K562 (cell line): Measurements from ENCODE around the gene RGL2. TPM values are rescaled to one million over a fixed set of nuclear protein-coding genes. Genes with fewer than 3 reads are reported as not detected.
"Not testable (repeated sequence)": the region's sequence is repeated elsewhere in the genome, so short reads cannot be mapped to it uniquely, and the experiment has no call there.

Experiments
- ATAC-seq: fragments of 200-7000 bp; cut with Tn5 transposase; 3 replicates; pipeline ENCODE4 v1.9.1; 2020; ENCODE audit warnings: moderate library complexity
- BruUV-seq: library from RNA; stranded (reverse); fragments of 400-500 nt; replicated peaks from 2 replicates; lab custom pipeline; 2021; lab: Mats Ljungman, UMichigan
- CTCF ChIA-PET: fragments of 300-600 bp; formaldehyde crosslinking; extraction: SDS; loops from one replicate; lab custom pipeline; 2021; ENCODE audit warnings: low intra/inter-chr PET ratio; lab: Yijun Ruan, JAX
- POLR2A ChIA-PET: fragments of 300-600, 350-650 bp; sonication (Branson Sonifier 250); formaldehyde crosslinking; extraction: SDS; loops from one replicate; lab custom pipeline; 2021; ENCODE audit warnings: antibody characterized with exemption, inconsistent platforms; lab: Yijun Ruan, JAX
- DNase-seq, 4 experiments: peaks; one replicate each; pipeline versions ENCODE4 v3.0.0 to v3.0.0-alpha.2; 2011 to 2018; ENCODE audit warnings: low spot score in 3 of 4, mixed read lengths in 3 of 4; ENCODE audit errors: extremely low read depth in 1 of 4
- FAIRE-seq: peaks from 2 replicates; lab custom pipeline; 2011; peaks lifted over from hg19 to GRCh38; lab: Jason Lieb, UNC
- H2AFZ ChIP-seq: 2 replicates; pipeline ENCODE4 v1.6.0; 2011; ENCODE audit warnings: low read depth, low read length, control low read depth, inconsistent platforms
- H3K27ac ChIP-seq: fragments of 200-600 bp; 3 replicates; pipeline ENCODE4 v1.8.0; 2011; ENCODE audit warnings: low read depth, mild to moderate bottlenecking, control low read depth, inconsistent platforms, low read length, moderate library complexity, mixed read lengths; ENCODE audit errors: extremely low read depth
- H3K27me3 ChIP-seq, 2 experiments: fragments of 300-600 bp in 1 of 2; 2 replicates in 1 of 2; 3 replicates in 1 of 2; pipeline versions ENCODE4 v1.6.0 to v1.8.0; 2011; ENCODE audit warnings: inconsistent platforms in 2 of 2, low read length in 2 of 2, mild to moderate bottlenecking in 1 of 2, mixed read lengths in 1 of 2, moderate library complexity in 1 of 2; ENCODE audit not compliant: control insufficient read depth in 2 of 2, insufficient read depth in 2 of 2
- H3K36me3 ChIP-seq: fragments of 300-600 bp; 3 replicates; pipeline ENCODE4 v1.8.0; 2011; ENCODE audit warnings: mild to moderate bottlenecking, low read length, inconsistent platforms; ENCODE audit not compliant: control insufficient read depth, insufficient read depth
- H3K4me1 ChIP-seq, 2 experiments: fragments of 200-600 bp in 1 of 2; replicated peaks in 1 of 2; 2 replicates in 1 of 2; 3 replicates in 1 of 2; pipeline versions ENCODE4 v1.5.1 to v1.8.0; 2011; ENCODE audit warnings: inconsistent platforms in 2 of 2, low read length in 2 of 2, mild to moderate bottlenecking in 1 of 2, mixed read lengths in 1 of 2, moderate library complexity in 1 of 2; ENCODE audit not compliant: control insufficient read depth in 2 of 2, insufficient read depth in 2 of 2
- H3K4me2 ChIP-seq: 2 replicates; pipeline ENCODE4 v1.6.1; 2011; ENCODE audit warnings: low read length, control low read depth, inconsistent platforms, mixed read lengths; ENCODE audit not compliant: insufficient read depth
- H3K4me3 ChIP-seq: fragments of 200-600 bp; sonication (generic), shearing (Covaris generic); 2 replicates; pipeline ENCODE4 v1.5.1; 2016; ENCODE audit warnings: control low read depth, inconsistent platforms
- H3K79me2 ChIP-seq: fragments of 200-600 bp; 3 replicates; pipeline ENCODE4 v1.8.0; 2011; ENCODE audit warnings: low read length, inconsistent platforms; ENCODE audit not compliant: control insufficient read depth, insufficient read depth
- H3K9ac ChIP-seq, 2 experiments: 2 replicates each; pipeline versions ENCODE4 v1.6.0 to v1.6.1; 2011; ENCODE audit warnings: low read depth in 2 of 2, low read length in 2 of 2, control low read depth in 1 of 2, inconsistent platforms in 1 of 2, mild to moderate bottlenecking in 1 of 2, mixed read lengths in 1 of 2; ENCODE audit not compliant: insufficient read depth in 1 of 2
- H3K9me1 ChIP-seq: one replicate; pipeline ENCODE4 v1.6.0; 2011; ENCODE audit warnings: inconsistent platforms, mild to moderate bottlenecking, low read length, moderate library complexity; ENCODE audit not compliant: control insufficient read depth, insufficient read depth
- H3K9me3 ChIP-seq: replicated peaks from 2 replicates; pipeline ENCODE4 v1.5.1; 2011; ENCODE audit warnings: low read depth, low read length, inconsistent platforms; ENCODE audit not compliant: control insufficient read depth, insufficient read depth
- H4K20me1 ChIP-seq: replicated peaks from 2 replicates; pipeline ENCODE4 v1.6.1; 2011; ENCODE audit warnings: low read length, inconsistent platforms, mixed read lengths; ENCODE audit not compliant: control insufficient read depth, insufficient read depth
- C11orf30 ChIP-seq: fragments of 450-650 bp; IDR thresholded peaks from 2 replicates; pipeline ENCODE4 v1.6.1; 2016; ENCODE audit warnings: low read depth, mild to moderate bottlenecking
- MAFG ChIP-seq: fragments of 450-650 bp; conservative IDR thresholded peaks from 2 replicates; pipeline ENCODE4 v1.6.1; 2016; ENCODE audit warnings: missing genetic modification characterization, missing compliant biosample characterization
- MAFK ChIP-seq: IDR thresholded peaks from 2 replicates; pipeline ENCODE4 v1.6.1; 2011; ENCODE audit warnings: low read length, improper control_type of control experiment
- RBFOX2 ChIP-seq: fragments of 200-400 bp; formaldehyde crosslinking; IDR thresholded peaks from 2 replicates; pipeline ENCODE4 v1.6.1; 2017; ENCODE audit warnings: low read depth, mild to moderate bottlenecking, low read length, moderate library complexity
- RFX7 ChIP-seq: fragments of 250-450 bp; sonication (Bioruptor Pico); IDR thresholded peaks from 2 replicates; pipeline ENCODE4 v1.5.1; 2021; ENCODE audit warnings: mild to moderate bottlenecking
- ZNF316 ChIP-seq: fragments of 450-650 bp; IDR thresholded peaks from 2 replicates; pipeline ENCODE4 v1.6.1; 2016
- WGBS: fragments of 100-300 bp; shearing (Covaris generic); methylation state at CpG from one replicate; pipeline ENCODE4 v1.1.6; 2016; ENCODE audit warnings: low coverage, mixed read lengths; ENCODE audit not compliant: insufficient coverage; ENCODE audit errors: missing lambda C conversion rate; 5-methylcytosine and 5-hydroxymethylcytosine counted together
- in situ Hi-C: fragments of 300-500 bp; cut with MboI; formaldehyde crosslinking; loops from 4 replicates; pipeline ENCODE4 v1.15.0; 2018; ENCODE audit warnings: inconsistent platforms, mixed read lengths
- intact Hi-C: fragments of 100-400 bp; cut with micrococcal nuclease; formaldehyde crosslinking; loops from 2 replicates; pipeline ENCODE4 v1.14.2; 2022
- polyA plus RNA-seq, 8 experiments: library from polyadenylated mRNA; depleted of rRNA in 4 of 8; stranded (reverse) in 5 of 8; unstranded in 3 of 8; fragments of >200 nt; fragmentation: Nextera tagmentation in 2 of 8; fragmentation: Illumina TruSeq in 1 of 8; extraction: Ambion mirVana in 2 of 8; extraction: Trizol in 1 of 8; gene quantifications; 2 replicates each; pipeline versions ENCODE4 v1.2.1 to v1.2.3, GENCODE V29; 2011 to 2014; ENCODE audit warnings: inconsistent platforms in 1 of 8, missing spikeins in 1 of 8
- total RNA-seq, 7 experiments: library from RNA; depleted of rRNA in 6 of 7; stranded (reverse); fragments of >200 nt in 6 of 7; fragmentation: Illumina TruSeq in 2 of 7; extraction: Trizol in 2 of 7; gene quantifications; 2 replicates each; pipeline versions ENCODE4 v1.2.1 to v1.2.3, GENCODE V29; 2011 to 2021; ENCODE audit warnings: low replicate concordance in 1 of 7

The RGL2 gene
- total and polyA plus RNA-seq, 9 of the 15 experiments (the other 6 are each of a cell fraction or from before 2014, with no cell fraction given): 1.8 to 57.1 (median 19.5) TPM

DNA sequence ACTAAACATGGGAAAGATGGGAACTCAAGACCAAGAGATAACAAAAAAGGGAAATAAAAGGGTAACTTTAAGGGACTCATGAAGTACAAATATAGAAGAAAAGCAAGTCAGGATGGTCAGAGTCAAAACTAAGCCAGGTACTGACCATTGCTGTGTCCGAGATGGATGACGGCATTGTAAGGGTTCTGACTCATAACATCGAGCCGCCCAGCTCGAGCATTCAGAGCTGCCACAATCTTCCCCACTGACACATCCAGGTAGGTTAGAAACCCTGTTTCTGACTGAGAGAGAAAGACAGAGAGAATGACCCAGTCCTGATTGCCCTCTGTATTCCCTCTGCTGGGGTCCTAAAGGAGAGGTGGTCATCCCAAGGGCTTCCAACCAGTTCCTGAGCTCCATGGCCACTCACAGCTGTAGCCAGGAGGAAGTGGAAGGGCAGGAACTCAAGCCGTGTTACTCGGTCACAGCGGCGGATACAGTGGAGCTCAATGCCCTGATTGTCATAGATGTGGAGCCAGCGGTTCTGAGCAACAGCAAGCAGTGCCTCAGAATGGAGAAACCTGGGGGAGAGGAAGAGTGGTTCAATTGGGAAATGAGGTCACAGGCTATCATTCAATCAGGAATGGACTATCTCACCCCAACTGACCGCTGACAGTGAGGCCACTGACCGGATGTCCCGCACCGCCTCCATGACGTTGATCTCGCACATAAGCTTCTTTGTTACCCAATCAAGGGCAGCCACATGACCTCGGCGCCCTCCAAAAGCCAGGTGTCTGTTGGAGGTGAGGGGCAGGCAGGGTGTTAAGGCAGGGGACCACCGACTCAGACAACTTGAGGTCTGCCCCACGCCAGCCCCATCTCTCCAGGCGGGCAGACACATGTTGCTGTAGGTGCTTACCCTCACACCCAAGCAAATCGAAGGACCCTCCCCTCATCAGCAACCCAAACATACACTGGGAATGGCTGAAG lies 11.5 kb downstream of the RGL2 start:
- Histone ChIP-seq H3K79me2 (peaks cover 45% of the 10 kb centered on the region), H3K4me3 (peak overlapping the region; percentile 76; the same call in 1 of the 2 replicates), H3K4me1 (peaks cover 13 to 19% of the 10 kb centered on the region in 2 experiments; a peak in 4 of 5 replicates)

DNA sequence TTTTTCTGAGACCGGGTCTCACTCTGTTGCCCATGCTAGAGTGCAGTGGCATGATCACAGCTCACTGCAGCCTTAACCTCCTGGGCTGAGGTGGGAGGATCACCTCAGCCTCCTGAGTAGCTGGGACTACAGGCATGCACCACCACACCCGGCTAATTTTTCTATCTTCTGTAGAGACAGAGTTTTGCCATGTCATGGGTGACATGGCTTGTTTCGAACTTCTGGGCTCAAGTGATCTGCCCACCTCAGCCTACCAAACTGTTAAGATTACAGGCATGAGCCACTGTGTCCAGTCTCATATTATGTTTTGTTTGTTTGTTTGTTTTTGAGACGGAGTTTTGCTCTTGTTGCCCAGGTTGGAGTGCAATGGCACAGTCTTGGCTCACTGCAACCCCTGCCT lies 13.5 kb downstream of the RGL2 start:
- H3K4me1 ChIP-seq: peaks cover 11 to 19% of the 10 kb centered on the region in 2 experiments; a peak in 4 of 5 replicates
- H4K20me1 ChIP-seq, intact Hi-C loops, FAIRE-seq, H3K9me1 ChIP-seq, H3K9ac ChIP-seq, H3K4me3 ChIP-seq, ATAC-seq, H3K27ac ChIP-seq, in situ Hi-C loops, H3K27me3 ChIP-seq, H2AFZ ChIP-seq, H3K9me3 ChIP-seq, DNase-seq, CTCF ChIA-PET, POLR2A ChIA-PET, H3K4me2 ChIP-seq, BruUV-seq: not testable (repeated sequence)
- peaks cover 72% of the 10 kb centered on the region for H3K36me3 ChIP-seq
- TF ChIP-seq ZNF316 (peak; percentile 76), MAFK (peak; percentile 7; the same call in 1 of the 2 replicates), C11orf30 (peak; percentile 70), MAFG (tag) (peak; percentile 78)
- H3K79me2 ChIP-seq: peaks cover 32% of the 10 kb centered on the region
- 85% methylated on average over 4 of the region's 4 CpGs for WGBS

More for the DNA sequence above, 11.5 kb downstream of the RGL2 start:
- 95% methylated on average over 21 of the region's 22 CpGs for WGBS
- no peaks in the 10 kb centered on the region for H3K9me3 ChIP-seq
- no peaks in the 10 kb centered on the region for H3K27me3 ChIP-seq
- no peak overlapping the region for H2AFZ ChIP-seq
- POLR2A ChIA-PET: interaction anchor here (0.6 to 7.1 kb wide), 3 partner anchors 10 to 67 kb away, joined by 4 to 90 read pairs (median 4); partner anchors contain the start of gene B3GALT4
- no peaks in the 10 kb centered on the region for H4K20me1 ChIP-seq
- H3K9ac ChIP-seq: peak overlapping the region; percentile 65 to 91; a peak in 3 of 4 replicates
- BruUV-seq: no TSS peak
- no peak overlapping the region for H3K27ac ChIP-seq
- TF ChIP-seq RBFOX2 (peak; percentile 55), RFX7 (CRISPR knock-in tag) (no peak)
- no peaks in the 10 kb centered on the region for H3K9me1 ChIP-seq
- in situ Hi-C loops: no loop called here
- ATAC-seq: no peak
- intact Hi-C loops: no loop called here
- DNase-seq: no peak
- no peak overlapping the region for H3K4me2 ChIP-seq
- FAIRE-seq: no peak
- CTCF ChIA-PET: no interaction called here
- peaks cover 72% of the 10 kb centered on the region for H3K36me3 ChIP-seq
